ENCODE measurements around the gene RAB3C.
"Not testable (repeated sequence)": the region's sequence is repeated elsewhere in the genome, so short reads cannot be mapped to it uniquely, and the experiment has no call there.

The RAB3C gene

GRCh38 chr5:58675341-58675740 lies 92.5 kb downstream of the RAB3C start:
- DNase-seq (ENCODE audit: low spot score), result no peak

- no peak for DNase-seq (ENCODE audit: low spot score)
Measured at GRCh38 chr5:58677650-58678049, 94.8 kb downstream of the RAB3C start.

- DNase-seq (ENCODE audit: low spot score), result no peak
Measured at GRCh38 chr5:58680503-58680902, 97.6 kb downstream of the RAB3C start.

- no peak for DNase-seq (ENCODE audit: low spot score)
Measured at GRCh38 chr5:58681943-58682342, 99.1 kb downstream of the RAB3C start.

GRCh38 chr5:58683567-58683966 lies 100.7 kb downstream of the RAB3C start:
- DNase-seq (ENCODE audit: low spot score), result no peak

- no peak for DNase-seq (ENCODE audit: low spot score)
Measured at GRCh38 chr5:58687079-58687478, 104.2 kb downstream of the RAB3C start.

GRCh38 chr5:58687595-58687994 lies 104.7 kb downstream of the RAB3C start:
- no peak for DNase-seq (ENCODE audit: low spot score)

GRCh38 chr5:58699088-58699761 lies 116.3 kb downstream of the RAB3C start:
- DNase-seq (ENCODE audit: low spot score), result not testable (repeated sequence)

GRCh38 chr5:58699762-58700118 lies 116.9 kb downstream of the RAB3C start:
- no peak for DNase-seq (ENCODE audit: low spot score)

- DNase-seq (ENCODE audit: low spot score), result no peak
Measured at GRCh38 chr5:58703925-58704555, 121.2 kb downstream of the RAB3C start.

GRCh38 chr5:58706736-58707135 lies 123.9 kb downstream of the RAB3C start:
- no peak for DNase-seq (ENCODE audit: low spot score)

GRCh38 chr5:58708456-58708855 lies 125.6 kb downstream of the RAB3C start:
- no peak for DNase-seq (ENCODE audit: low spot score)

GRCh38 chr5:58710425-58710824 lies 127.5 kb downstream of the RAB3C start:
- DNase-seq (ENCODE audit: low spot score), result not testable (repeated sequence)

GRCh38 chr5:58710871-58711270 lies 128.0 kb downstream of the RAB3C start:
- DNase-seq (ENCODE audit: low spot score), result no peak

GRCh38 chr5:58711965-58712364 lies 129.1 kb downstream of the RAB3C start:
- DNase-seq (ENCODE audit: low spot score), result no peak

GRCh38 chr5:58714046-58714445 lies 131.2 kb downstream of the RAB3C start:
- DNase-seq (ENCODE audit: low spot score), result no peak

- DNase-seq (ENCODE audit: low spot score), result no peak
Measured at GRCh38 chr5:58715997-58716656, 133.3 kb downstream of the RAB3C start.

GRCh38 chr5:58716713-58717112 lies 133.8 kb downstream of the RAB3C start:
- no peak for DNase-seq (ENCODE audit: low spot score)

- DNase-seq (ENCODE audit: low spot score), result no peak
Measured at GRCh38 chr5:58717303-58718007, 134.6 kb downstream of the RAB3C start.

GRCh38 chr5:58718269-58718978 lies 135.5 kb downstream of the RAB3C start:
- DNase-seq (ENCODE audit: low spot score), result no peak

- DNase-seq (ENCODE audit: low spot score), result no peak
Measured at GRCh38 chr5:58722160-58722559, 139.3 kb downstream of the RAB3C start.

GRCh38 chr5:58724992-58725391 lies 142.1 kb downstream of the RAB3C start:
- DNase-seq (ENCODE audit: low spot score), result no peak
